GM21717 (cell line): ENCODE data around the gene TMEM14C.
"Not testable (repeated sequence)": the region's sequence is repeated elsewhere in the genome, so short reads cannot be mapped to it uniquely, and the experiment has no call there.

Experiments used
- ATAC-seq: cut with Tn5 transposase; IDR thresholded peaks from one replicate; pipeline ENCODE4 v1.9.1; 2021; ENCODE audit warnings: mild to moderate bottlenecking, moderate library complexity; ENCODE audit not compliant: unreplicated experiment

The TMEM14C gene

GRCh38 chr6:10720960-10721849 is 1.7 kb upstream of the TMEM14C start:
- not testable (repeated sequence) for ATAC-seq

- ATAC-seq: no peak
These were observed 860 bp upstream of the TMEM14C start for GRCh38 chr6:10721850-10722569.

- ATAC-seq: no peak
These were observed 375 bp upstream of the TMEM14C start for GRCh38 chr6:10722570-10722819.

GRCh38 chr6:10723567-10723881 is 654 bp downstream of the TMEM14C start:
- no peak for ATAC-seq

GRCh38 chr6:10725044-10725443 is 2.2 kb downstream of the TMEM14C start:
- ATAC-seq: no peak

- ATAC-seq: no peak
These were observed 2.8 kb downstream of the TMEM14C start for GRCh38 chr6:10725716-10726115.

- no peak for ATAC-seq
These were observed 7.4 kb downstream of the TMEM14C start for GRCh38 chr6:10730254-10730653.

- no peak for ATAC-seq
These were observed 10.4 kb downstream of the TMEM14C start for GRCh38 chr6:10733151-10733715.

- ATAC-seq: no peak
These were observed 11.0 kb downstream of the TMEM14C start for GRCh38 chr6:10733863-10734262.

GRCh38 chr6:10736731-10737130 is 13.9 kb downstream of the TMEM14C start:
- ATAC-seq: no peak

GRCh38 chr6:10740061-10740460 is 17.2 kb downstream of the TMEM14C start:
- ATAC-seq: no peak

- ATAC-seq: not testable (repeated sequence)
These were observed 18.8 kb downstream of the TMEM14C start for GRCh38 chr6:10741643-10742042.

GRCh38 chr6:10742251-10742650 is 19.4 kb downstream of the TMEM14C start:
- ATAC-seq: no peak

- ATAC-seq: no peak
These were observed 20.6 kb downstream of the TMEM14C start for GRCh38 chr6:10743515-10743914.

GRCh38 chr6:10745116-10745515 is 22.2 kb downstream of the TMEM14C start:
- ATAC-seq: no peak

GRCh38 chr6:10746915-10747250 is 24.0 kb downstream of the TMEM14C start:
- no peak for ATAC-seq

- peak; percentile 96 for ATAC-seq
These were observed 24.5 kb downstream of the TMEM14C start, which contains the start of gene TMEM14B for GRCh38 chr6:10747251-10747972. TSS of gene TMEM14B (plus strand) at chr6:10747805. CDS start at chr6:10749246, 1,441 bp downstream.

GRCh38 chr6:10749734-10750133 is 26.9 kb downstream of the TMEM14C start:
- ATAC-seq: no peak

- ATAC-seq: not testable (repeated sequence)
These were observed 27.7 kb downstream of the TMEM14C start for GRCh38 chr6:10750568-10750967.

GRCh38 chr6:10751757-10752156 is 28.9 kb downstream of the TMEM14C start:
- not testable (repeated sequence) for ATAC-seq

GRCh38 chr6:10756085-10756484 is 33.2 kb downstream of the TMEM14C start:
- ATAC-seq: no peak
